ENCODE results near the gene OMP. TPM values are rescaled to one million over a fixed set of nuclear protein-coding genes. Genes with fewer than 3 reads are reported as not detected.

Gene OMP
- total RNA-seq, 2 experiments from 2014 or later = not detected

- Mint-ChIP-seq H3K9me3 (no peaks in the 10 kb centered on the region), H3K27me3 (ENCODE audit: low read depth) (no peaks in the 10 kb centered on the region), H3K27ac (no peak overlapping the region), H3K4me3 (no peak overlapping the region), H3K36me3 (ENCODE audit: low read depth) (no peaks in the 10 kb centered on the region), H3K4me1 (ENCODE audit: low read depth) (peaks cover 6% of the 10 kb centered on the region)
- CTCF ChIA-PET = interaction anchor here (3.6 to 5.4 kb wide), 2 partner anchors 56 to 418 kb away, joined by 26 to 87 read pairs; no protein-coding TSS in a partner anchor
- intact Hi-C loops (cut with micrococcal nuclease) = loop anchor here (5.0 kb wide), 1 partner anchor 342 kb away; the partner anchor contains the start of gene PAK1
- no peak for DNase-seq
These were observed 27.5 kb downstream of the OMP start for GRCh38 chr11:77129842-77130756.

- no peaks in the 10 kb centered on the region for H3K36me3 Mint-ChIP-seq (ENCODE audit: low read depth)
- H3K4me1 Mint-ChIP-seq (ENCODE audit: low read depth) = peaks cover 6% of the 10 kb centered on the region
- no peak for DNase-seq
- H3K27ac Mint-ChIP-seq = no peak overlapping the region
- H3K9me3 Mint-ChIP-seq = no peaks in the 10 kb centered on the region
- intact Hi-C loops (cut with micrococcal nuclease) = no loop called here
- no peaks in the 10 kb centered on the region for H3K27me3 Mint-ChIP-seq (ENCODE audit: low read depth)
- no peak overlapping the region for H3K4me3 Mint-ChIP-seq
- CTCF ChIA-PET = interaction anchor here (0.5 to 5.4 kb wide), 3 partner anchors 56 to 415 kb away, joined by 3 to 87 read pairs (median 3); no protein-coding TSS in a partner anchor
These were observed 28.3 kb downstream of the OMP start for GRCh38 chr11:77130763-77131513.

GRCh38 chr11:77131560-77131959 is 28.9 kb downstream of the OMP start:
- Mint-ChIP-seq H3K9me3 (no peaks in the 10 kb centered on the region), H3K27me3 (ENCODE audit: low read depth) (no peaks in the 10 kb centered on the region), H3K27ac (no peak overlapping the region), H3K4me3 (no peak overlapping the region), H3K36me3 (ENCODE audit: low read depth) (no peaks in the 10 kb centered on the region), H3K4me1 (ENCODE audit: low read depth) (peaks cover 6% of the 10 kb centered on the region)
- DNase-seq = no peak
- intact Hi-C loops (cut with micrococcal nuclease) = no loop called here
- CTCF ChIA-PET = interaction anchor here (5.4 kb wide), 1 partner anchor 55 kb away, joined by 87 read pairs; no protein-coding TSS in a partner anchor

- H3K36me3 Mint-ChIP-seq (ENCODE audit: low read depth) = no peaks in the 10 kb centered on the region
- no peak overlapping the region for H3K4me3 Mint-ChIP-seq
- peaks cover 17% of the 10 kb centered on the region for H3K27me3 Mint-ChIP-seq (ENCODE audit: low read depth)
- no peaks in the 10 kb centered on the region for H3K9me3 Mint-ChIP-seq
- no peak overlapping the region for H3K27ac Mint-ChIP-seq
- DNase-seq = no peak
- CTCF ChIA-PET = interaction anchor here (2.4 kb wide), 1 partner anchor 8 kb away, joined by 11 read pairs; no protein-coding TSS in a partner anchor
- intact Hi-C loops (cut with micrococcal nuclease) = no loop called here
- no peaks in the 10 kb centered on the region for H3K4me1 Mint-ChIP-seq (ENCODE audit: low read depth)
These were observed 32.4 kb downstream of the OMP start for GRCh38 chr11:77135069-77135468.

- CTCF ChIA-PET = interaction anchor here (2.4 kb wide), 1 partner anchor 9 kb away, joined by 11 read pairs; no protein-coding TSS in a partner anchor
- no peak for DNase-seq
- Mint-ChIP-seq H3K4me3 (no peak overlapping the region), H3K36me3 (ENCODE audit: low read depth) (no peaks in the 10 kb centered on the region), H3K27me3 (ENCODE audit: low read depth) (peaks cover 17% of the 10 kb centered on the region), H3K27ac (no peak overlapping the region), H3K9me3 (no peaks in the 10 kb centered on the region), H3K4me1 (ENCODE audit: low read depth) (no peaks in the 10 kb centered on the region)
- intact Hi-C loops (cut with micrococcal nuclease) = no loop called here
These were observed 33.4 kb downstream of the OMP start for GRCh38 chr11:77136074-77136473.

GRCh38 chr11:77136784-77137420 is 34.3 kb downstream of the OMP start:
- H3K4me3 Mint-ChIP-seq = no peak overlapping the region
- H3K4me1 Mint-ChIP-seq (ENCODE audit: low read depth) = no peaks in the 10 kb centered on the region
- H3K9me3 Mint-ChIP-seq = no peaks in the 10 kb centered on the region
- no peak overlapping the region for H3K27ac Mint-ChIP-seq
- no peaks in the 10 kb centered on the region for H3K36me3 Mint-ChIP-seq (ENCODE audit: low read depth)
- DNase-seq = no peak
- intact Hi-C loops (cut with micrococcal nuclease) = no loop called here
- CTCF ChIA-PET = interaction anchor here (0.5 to 2.4 kb wide), 2 partner anchors 10 to 310 kb away, joined by 3 to 11 read pairs; no protein-coding TSS in a partner anchor
- peaks cover 17% of the 10 kb centered on the region for H3K27me3 Mint-ChIP-seq (ENCODE audit: low read depth)

GRCh38 chr11:77137421-77137820 is 34.8 kb downstream of the OMP start:
- DNase-seq = no peak
- no peak overlapping the region for H3K27ac Mint-ChIP-seq
- H3K27me3 Mint-ChIP-seq (ENCODE audit: low read depth) = peaks cover 17% of the 10 kb centered on the region
- H3K9me3 Mint-ChIP-seq = no peaks in the 10 kb centered on the region
- CTCF ChIA-PET = interaction anchor here (0.5 to 2.4 kb wide), 2 partner anchors 10 to 310 kb away, joined by 3 to 11 read pairs; no protein-coding TSS in a partner anchor
- H3K4me1 Mint-ChIP-seq (ENCODE audit: low read depth) = no peaks in the 10 kb centered on the region
- intact Hi-C loops (cut with micrococcal nuclease) = no loop called here
- no peaks in the 10 kb centered on the region for H3K36me3 Mint-ChIP-seq (ENCODE audit: low read depth)
- H3K4me3 Mint-ChIP-seq = no peak overlapping the region

- Mint-ChIP-seq H3K9me3 (no peaks in the 10 kb centered on the region), H3K36me3 (ENCODE audit: low read depth) (no peaks in the 10 kb centered on the region), H3K27ac (no peak overlapping the region), H3K27me3 (ENCODE audit: low read depth) (peaks cover 17% of the 10 kb centered on the region), H3K4me1 (ENCODE audit: low read depth) (no peaks in the 10 kb centered on the region), H3K4me3 (no peak overlapping the region)
- CTCF ChIA-PET = interaction anchor here (1.2 kb wide), 1 partner anchor 11 kb away, joined by 3 read pairs; no protein-coding TSS in a partner anchor
- DNase-seq = no peak
- intact Hi-C loops (cut with micrococcal nuclease) = no loop called here
These were observed 35.5 kb downstream of the OMP start for GRCh38 chr11:77138106-77138649.

GRCh38 chr11:77139201-77139600 is 36.6 kb downstream of the OMP start:
- no peak overlapping the region for H3K4me3 Mint-ChIP-seq
- H3K27ac Mint-ChIP-seq = no peak overlapping the region
- intact Hi-C loops (cut with micrococcal nuclease) = no loop called here
- H3K9me3 Mint-ChIP-seq = no peaks in the 10 kb centered on the region
- CTCF ChIA-PET = interaction anchor here (1.2 kb wide), 1 partner anchor 12 kb away, joined by 3 read pairs; no protein-coding TSS in a partner anchor
- H3K4me1 Mint-ChIP-seq (ENCODE audit: low read depth) = no peaks in the 10 kb centered on the region
- no peak for DNase-seq
- H3K27me3 Mint-ChIP-seq (ENCODE audit: low read depth) = peaks cover 17% of the 10 kb centered on the region
- no peaks in the 10 kb centered on the region for H3K36me3 Mint-ChIP-seq (ENCODE audit: low read depth)

- Mint-ChIP-seq H3K27ac (no peak overlapping the region), H3K4me3 (no peak overlapping the region)
These were observed 37.7 kb downstream of the OMP start for GRCh38 chr11:77140231-77140851.

GRCh38 chr11:77141034-77141433 is 38.4 kb downstream of the OMP start:
- Mint-ChIP-seq H3K36me3 (ENCODE audit: low read depth) (no peaks in the 10 kb centered on the region), H3K4me1 (ENCODE audit: low read depth) (no peaks in the 10 kb centered on the region), H3K27ac (no peak overlapping the region), H3K27me3 (ENCODE audit: low read depth) (peaks cover 17% of the 10 kb centered on the region), H3K9me3 (no peaks in the 10 kb centered on the region), H3K4me3 (no peak overlapping the region)
- CTCF ChIA-PET = interaction anchor here (1.0 kb wide), 1 partner anchor 14 kb away, joined by 3 read pairs; no protein-coding TSS in a partner anchor
- intact Hi-C loops (cut with micrococcal nuclease) = no loop called here
- DNase-seq = no peak

More at GRCh38 chr11:77140231-77140851, 37.7 kb downstream of the OMP start:
- intact Hi-C loops (cut with micrococcal nuclease) = no loop called here
- CTCF ChIA-PET = interaction anchor here (0.6 kb wide), 1 partner anchor 395 kb away, joined by 4 read pairs; no protein-coding TSS in a partner anchor
- DNase-seq = no peak
- H3K27me3 Mint-ChIP-seq (ENCODE audit: low read depth) = peaks cover 17% of the 10 kb centered on the region
- no peaks in the 10 kb centered on the region for H3K4me1 Mint-ChIP-seq (ENCODE audit: low read depth)
- no peaks in the 10 kb centered on the region for H3K9me3 Mint-ChIP-seq
- no peaks in the 10 kb centered on the region for H3K36me3 Mint-ChIP-seq (ENCODE audit: low read depth)
